Hippocampal formation (tissue), 2 donors: Measurements from ENCODE around the gene METRN.
A peak's percentile ranks its signal among the peaks of the same experiment; 100 is the strongest.

ENCODE experiments used
- DNase-seq, 2 donors: peaks; one replicate each; lab custom pipeline; 2025; lab: John Stamatoyannopoulos, UW

METRN gene

DNA sequence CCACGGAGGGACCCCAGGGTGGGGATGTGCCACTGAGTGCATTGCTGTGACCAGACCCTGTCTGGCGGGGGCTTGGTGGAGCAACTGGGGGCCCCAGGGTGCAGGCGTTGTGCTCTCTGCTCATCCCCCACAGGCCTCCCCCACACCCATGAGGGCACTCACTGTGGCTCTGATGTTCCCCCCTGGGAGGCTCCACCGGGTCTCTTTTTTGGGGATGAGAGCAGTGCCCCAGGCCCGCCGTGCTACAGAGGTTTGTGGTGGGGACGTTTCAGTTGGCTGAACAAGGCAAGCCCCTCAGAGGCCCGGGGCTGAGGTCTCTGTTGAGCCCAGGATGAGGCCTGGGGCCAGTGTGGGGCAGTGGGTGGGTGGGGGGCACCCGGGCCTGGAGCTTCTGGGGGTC lies 8.8 kb downstream of the METRN start:
- DNase-seq, result no peak

GRCh38 chr16:724188-725040 lies 9.5 kb downstream of the METRN start:
- DNase-seq, result no peak

- DNase-seq, result no peak
These were observed 10.1 kb downstream of the METRN start for GRCh38 chr16:725041-725376.

- no peak for DNase-seq
These were observed 10.7 kb downstream of the METRN start for GRCh38 chr16:725463-726187.

GRCh38 chr16:726188-726437 lies 11.2 kb downstream of the METRN start:
- no peak for DNase-seq

DNA sequence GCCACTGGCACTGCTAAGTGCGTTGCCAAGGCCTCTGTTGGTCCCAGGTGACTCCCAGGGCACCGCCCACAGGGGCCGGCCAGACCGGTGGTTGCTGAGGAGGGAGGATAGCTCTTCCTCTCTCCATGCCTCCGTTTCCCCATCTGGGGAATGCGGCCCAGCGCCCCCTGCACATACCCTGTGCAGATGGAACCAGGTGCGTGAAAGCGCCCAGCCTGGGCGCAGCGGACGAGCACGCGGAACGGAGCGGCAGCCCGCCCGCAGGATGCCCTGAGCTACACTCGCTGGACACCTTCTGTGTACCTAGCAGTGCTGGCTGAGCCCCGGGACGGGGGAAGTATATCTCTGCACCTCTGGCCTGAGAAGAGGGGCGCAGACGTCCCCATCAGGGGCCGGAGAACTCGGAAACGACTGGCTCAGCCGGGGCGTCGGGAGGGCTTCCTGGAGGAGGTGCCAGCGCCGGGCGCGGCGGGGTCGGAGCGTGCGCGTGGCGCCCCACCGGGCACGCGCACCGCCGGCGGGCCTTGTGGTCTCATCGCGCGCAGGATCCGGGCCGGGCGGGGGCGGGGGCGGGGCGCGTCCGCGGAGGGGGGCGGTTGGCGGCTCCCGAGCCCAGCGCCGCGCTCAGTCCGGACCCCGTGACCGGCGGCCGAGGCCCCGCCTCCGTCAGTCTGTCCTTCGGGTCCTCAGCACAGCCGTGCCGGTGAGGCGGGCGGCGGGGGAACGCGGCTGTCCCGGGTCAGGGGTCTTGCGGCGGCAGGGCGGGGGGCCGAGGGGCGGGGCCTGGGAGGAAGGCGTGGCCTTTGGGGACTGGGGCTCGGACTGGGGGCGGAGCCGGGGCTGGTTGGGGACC lies 11.7 kb downstream of the METRN start, which contains the start of the genes CCDC78 and HAGHL:
Gene CCDC78, minus strand, starts transcription at position 6 of the 853 bp plus-strand sequence. CDS start 76 bp downstream, outside the sequence.
Gene HAGHL, plus strand, starts transcription at position 669 of the 853 bp plus-strand sequence. CDS start 404 bp downstream, outside the sequence.
- peak; percentile 26 to 58 for DNase-seq

GRCh38 chr16:727291-727977 lies 12.5 kb downstream of the METRN start:
- no peak for DNase-seq

DNA sequence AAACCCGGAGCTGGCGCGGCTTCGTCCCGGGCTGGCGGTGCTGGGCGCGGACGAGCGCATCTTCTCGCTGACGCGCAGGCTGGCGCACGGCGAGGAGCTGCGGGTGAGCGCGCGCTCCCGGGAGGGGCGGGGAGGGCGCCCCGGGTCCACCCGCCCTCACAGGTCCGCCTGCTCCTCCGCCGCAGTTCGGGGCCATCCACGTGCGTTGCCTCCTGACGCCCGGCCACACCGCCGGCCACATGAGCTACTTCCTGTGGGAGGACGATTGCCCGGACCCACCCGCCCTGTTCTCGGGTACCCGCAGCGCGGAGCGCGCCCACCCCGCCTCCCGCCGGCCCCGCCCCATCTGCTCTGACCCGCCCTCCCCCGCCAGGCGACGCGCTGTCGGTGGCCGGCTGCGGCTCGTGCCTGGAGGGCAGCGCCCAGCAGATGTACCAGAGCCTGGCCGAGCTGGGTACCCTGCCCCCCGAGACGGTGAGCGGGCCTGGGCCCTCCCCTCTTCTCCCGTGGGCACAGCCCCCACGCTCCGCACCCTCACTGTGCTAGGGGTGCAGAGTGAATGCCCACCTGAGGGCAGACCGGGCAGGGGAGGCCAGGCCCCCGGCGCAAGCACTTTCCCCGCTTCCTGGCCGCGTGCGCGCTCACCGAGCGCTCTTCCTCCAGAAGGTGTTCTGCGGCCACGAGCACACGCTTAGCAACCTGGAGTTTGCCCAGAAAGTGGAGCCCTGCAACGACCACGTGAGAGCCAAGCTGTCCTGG lies 13.4 kb downstream of the METRN start:
- peak in 1 of 2 donors; percentile 47 for DNase-seq

- DNase-seq, result no peak
These were observed 14.2 kb downstream of the METRN start for GRCh38 chr16:728890-729744.

GRCh38 chr16:729768-730665 lies 15.1 kb downstream of the METRN start:
- no peak for DNase-seq

GRCh38 chr16:730666-731509 lies 16.0 kb downstream of the METRN start:
- DNase-seq, result no peak

- no peak for DNase-seq
These were observed 17.4 kb downstream of the METRN start for GRCh38 chr16:732332-732731.

GRCh38 chr16:732936-733335 lies 18.0 kb downstream of the METRN start:
- no peak for DNase-seq

DNA sequence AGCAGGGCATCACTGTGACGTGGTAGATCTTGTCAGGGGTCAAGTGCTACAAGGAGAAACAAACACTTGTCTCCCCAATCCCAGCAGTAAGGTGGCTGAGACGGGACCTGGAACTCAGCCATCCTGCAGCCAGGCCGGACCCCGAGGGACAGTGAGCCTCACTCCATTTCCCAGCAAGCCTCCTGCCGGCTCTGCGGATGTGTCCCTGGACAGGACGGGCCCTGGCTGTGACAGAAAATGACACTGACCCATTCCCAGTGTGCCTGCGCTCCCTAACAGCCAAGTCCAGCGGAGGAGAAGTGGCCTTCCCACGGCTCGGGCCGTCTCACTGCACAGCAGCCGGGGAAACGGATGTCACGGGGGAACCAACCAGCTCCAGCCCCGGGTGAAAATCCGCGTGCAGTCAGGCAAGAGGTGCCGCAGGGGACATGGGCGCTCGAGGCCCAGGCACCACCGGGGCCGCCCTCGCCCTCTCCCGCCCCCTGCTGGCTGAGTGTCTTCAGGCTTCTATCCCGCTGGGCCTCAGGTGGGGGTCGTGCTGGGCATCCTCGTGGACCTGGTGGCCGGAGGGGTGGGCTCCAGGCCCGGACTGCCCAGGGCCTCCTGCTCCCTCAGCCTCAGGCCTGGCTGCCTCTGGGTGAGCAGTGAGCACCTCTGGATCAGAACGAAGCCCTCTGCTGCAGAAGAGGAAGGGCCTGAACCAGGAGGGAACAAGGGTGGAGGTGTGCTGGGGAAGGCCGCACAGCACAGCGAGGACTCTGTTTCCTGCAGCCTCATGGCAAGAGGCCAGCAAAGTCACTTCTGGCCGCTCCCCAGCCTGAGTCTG lies 18.7 kb downstream of the METRN start:
- no peak for DNase-seq

DNA sequence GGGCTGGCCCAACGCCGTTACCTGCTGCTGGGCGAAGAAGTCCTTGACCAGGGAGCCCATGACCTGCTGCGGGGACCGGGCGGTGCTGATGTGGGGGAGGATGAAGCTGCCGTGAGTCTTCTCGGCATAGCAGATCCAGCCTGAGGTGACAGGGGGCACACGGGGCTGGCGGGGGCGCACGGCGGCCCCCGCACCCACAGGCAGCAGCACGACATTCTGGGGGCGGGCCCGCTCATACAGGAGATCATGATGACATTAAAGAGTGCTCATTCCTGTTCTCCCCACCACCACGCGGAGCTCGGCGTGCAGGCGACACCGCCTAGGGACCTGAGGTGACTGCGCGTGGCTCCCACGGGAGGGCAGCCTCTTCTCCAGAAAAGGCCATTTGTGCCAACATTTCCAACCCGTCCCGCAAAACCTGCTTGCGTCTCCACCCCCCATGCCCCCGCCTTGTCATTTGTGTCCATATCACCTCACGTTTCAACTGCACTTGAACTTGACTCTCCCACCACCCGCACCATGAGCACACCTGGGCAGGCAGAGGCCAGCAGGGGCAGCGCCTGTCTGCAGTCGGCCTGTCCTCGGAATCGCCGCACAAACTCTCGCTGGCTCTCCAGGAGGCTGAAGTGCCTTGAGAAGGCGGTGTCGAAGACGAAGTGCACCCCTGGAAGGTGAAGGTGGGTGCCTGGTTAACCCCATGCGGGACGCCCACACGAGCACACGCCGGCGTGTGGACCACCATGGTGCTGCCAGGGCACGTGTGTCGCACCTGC lies 19.5 kb downstream of the METRN start:
- no peak for DNase-seq
